Hematopoietic multipotent progenitor cell treated with erythropoietin and hydrocortisone succinate and interleukin-3 and kit ligand, for 4 days (in vitro differentiated cells): ENCODE data around the gene NTRK1.

ENCODE experiments used
- DNase-seq: peaks from one replicate; pipeline ENCODE4 v3.0.0-alpha.2; 2015

NTRK1 gene

GRCh38 chr1:156858959-156859522 is 1.6 kb upstream of the NTRK1 start, which contains the start of gene INSRR:
Gene INSRR (minus strand): TSS chr1:156859117. CDS start chr1:156858621, 496 bp downstream.
- peak; percentile 54 for DNase-seq

- DNase-seq = no peak
Measured at GRCh38 chr1:156859523-156860112, 1.0 kb upstream of the NTRK1 start.

GRCh38 chr1:156860113-156860627 is 495 bp upstream of the NTRK1 start:
- peak; percentile 75 for DNase-seq

- no peak for DNase-seq
Measured at GRCh38 chr1:156862584-156862983, 1.9 kb downstream of the NTRK1 start.

- DNase-seq = peak; percentile 81
Measured at GRCh38 chr1:156862997-156863599, 2.4 kb downstream of the NTRK1 start.

- DNase-seq = peak; percentile 62
Measured at GRCh38 chr1:156863631-156864030, 3.0 kb downstream of the NTRK1 start.

GRCh38 chr1:156864796-156865195 is 4.1 kb downstream of the NTRK1 start:
- no peak for DNase-seq

- no peak for DNase-seq
Measured at GRCh38 chr1:156865258-156865657, 4.6 kb downstream of the NTRK1 start.

- DNase-seq = no peak
Measured at GRCh38 chr1:156865865-156866248, 5.2 kb downstream of the NTRK1 start.

- DNase-seq = peak; percentile 48
Measured at GRCh38 chr1:156866249-156866909, 5.7 kb downstream of the NTRK1 start.

- no peak for DNase-seq
Measured at GRCh38 chr1:156868341-156868740, 7.7 kb downstream of the NTRK1 start.

GRCh38 chr1:156869455-156869854 is 8.8 kb downstream of the NTRK1 start:
- DNase-seq = no peak

GRCh38 chr1:156873659-156874058 is 13.0 kb downstream of the NTRK1 start:
- no peak for DNase-seq

GRCh38 chr1:156874142-156874541 is 13.5 kb downstream of the NTRK1 start:
- DNase-seq = no peak

- DNase-seq = no peak
Measured at GRCh38 chr1:156874572-156875340, 14.1 kb downstream of the NTRK1 start.

- DNase-seq = no peak
Measured at GRCh38 chr1:156875341-156875615, 14.6 kb downstream of the NTRK1 start.

- DNase-seq = no peak
Measured at GRCh38 chr1:156876281-156876680, 15.6 kb downstream of the NTRK1 start.

GRCh38 chr1:156877433-156878170 is 16.9 kb downstream of the NTRK1 start:
- DNase-seq = peak; percentile 47

- no peak for DNase-seq
Measured at GRCh38 chr1:156879876-156880275, 19.2 kb downstream of the NTRK1 start.

GRCh38 chr1:156880473-156880872 is 19.8 kb downstream of the NTRK1 start:
- DNase-seq = no peak

- no peak for DNase-seq
Measured at GRCh38 chr1:156881101-156881500, 20.4 kb downstream of the NTRK1 start.

- DNase-seq = no peak
Measured at GRCh38 chr1:156881663-156882062, 21.0 kb downstream of the NTRK1 start.

- peak; percentile 22 for DNase-seq
Measured at GRCh38 chr1:156882543-156882942, 21.9 kb downstream of the NTRK1 start.
